ENCODE data around the gene CHCHD6. TPM values are rescaled to one million over a fixed set of nuclear protein-coding genes. Genes with fewer than 3 reads are reported as not detected.

The CHCHD6 gene
- total RNA-seq, 1 donor from 2014 or later = 31.0 TPM

GRCh38 chr3:126704494-126705214, 614 bp downstream of the CHCHD6 start:
- Mint-ChIP-seq H3K9me3 (peaks cover 15% of the 10 kb centered on the region), H3K4me3 (peak overlapping the region; percentile 97), H3K27ac (no peak overlapping the region), H3K36me3 (peaks cover 5% of the 10 kb centered on the region), H3K4me1 (peaks cover 16% of the 10 kb centered on the region), H3K27me3 (ENCODE audit: low read depth) (peaks cover 21% of the 10 kb centered on the region)
- DNase-seq (ENCODE audit: low spot score in 2 of 2, unreplicated experiment in 2 of 2) = no peak
- TF ChIP-seq CTCF (IDR thresholded peaks at IDR 0.05; ENCODE audit: unreplicated experiment) = no peak

GRCh38 chr3:126706631-126707030, 2.6 kb downstream of the CHCHD6 start:
- Mint-ChIP-seq H3K27me3 (ENCODE audit: low read depth) (peaks cover 8% of the 10 kb centered on the region), H3K4me1 (peaks cover 16% of the 10 kb centered on the region), H3K4me3 (no peak overlapping the region), H3K9me3 (peaks cover 9% of the 10 kb centered on the region), H3K27ac (no peak overlapping the region), H3K36me3 (peaks cover 8% of the 10 kb centered on the region)
- DNase-seq (ENCODE audit: low spot score in 2 of 2, unreplicated experiment in 2 of 2) = no peak
- TF ChIP-seq CTCF (IDR thresholded peaks at IDR 0.05; ENCODE audit: unreplicated experiment) = no peak

GRCh38 chr3:126711121-126711760, 7.2 kb downstream of the CHCHD6 start:
- TF ChIP-seq CTCF (IDR thresholded peaks at IDR 0.05; ENCODE audit: unreplicated experiment) = peak; percentile 10
- Mint-ChIP-seq H3K4me1 (no peaks in the 10 kb centered on the region), H3K36me3 (peaks cover 8% of the 10 kb centered on the region), H3K27me3 (ENCODE audit: low read depth) (no peaks in the 10 kb centered on the region), H3K27ac (no peak overlapping the region), H3K9me3 (peaks cover 8% of the 10 kb centered on the region), H3K4me3 (no peak overlapping the region)
- DNase-seq (ENCODE audit: low spot score in 2 of 2, unreplicated experiment in 2 of 2) = no peak

GRCh38 chr3:126713199-126713598, 9.2 kb downstream of the CHCHD6 start:
- no peak overlapping the region for H3K4me3 Mint-ChIP-seq
- no peak for DNase-seq (ENCODE audit: low spot score in 2 of 2, unreplicated experiment in 2 of 2)
- peaks cover 8% of the 10 kb centered on the region for H3K9me3 Mint-ChIP-seq
- TF ChIP-seq CTCF (IDR thresholded peaks at IDR 0.05; ENCODE audit: unreplicated experiment) = no peak
- no peaks in the 10 kb centered on the region for H3K4me1 Mint-ChIP-seq
- no peak overlapping the region for H3K27ac Mint-ChIP-seq
- H3K36me3 Mint-ChIP-seq = peaks cover 6% of the 10 kb centered on the region
- no peaks in the 10 kb centered on the region for H3K27me3 Mint-ChIP-seq (ENCODE audit: low read depth)

GRCh38 chr3:126714276-126714900, 10.3 kb downstream of the CHCHD6 start:
- no peak overlapping the region for H3K4me3 Mint-ChIP-seq
- no peak overlapping the region for H3K27ac Mint-ChIP-seq
- no peak for TF ChIP-seq CTCF (IDR thresholded peaks at IDR 0.05; ENCODE audit: unreplicated experiment)
- H3K9me3 Mint-ChIP-seq = peaks cover 4% of the 10 kb centered on the region
- no peak for DNase-seq (ENCODE audit: low spot score in 2 of 2, unreplicated experiment in 2 of 2)
- H3K36me3 Mint-ChIP-seq = peaks cover 3% of the 10 kb centered on the region
- peaks cover 7% of the 10 kb centered on the region for H3K4me1 Mint-ChIP-seq
- H3K27me3 Mint-ChIP-seq (ENCODE audit: low read depth) = no peaks in the 10 kb centered on the region
